Stimulated activated CD4-positive, alpha-beta T cell treated with anti-CD3 and anti-CD28 coated beads, Interleukin-12 subunit alpha, Interleukin-12 subunit beta, amount 100 ng/mL, for 4 hours (primary cell): ENCODE measurements around the gene RNF186.
A peak's percentile ranks its signal among the peaks of the same experiment; 100 is the strongest.
"Not testable (repeated sequence)": the region's sequence is repeated elsewhere in the genome, so short reads cannot be mapped to it uniquely, and the experiment has no call there.

ENCODE experiments used
- DNase-seq: peaks from one replicate; pipeline ENCODE4 v3.0.0-alpha.2; 2020

RNF186 gene

GRCh38 chr1:19792237-19793002, 22.7 kb downstream of the RNF186 start:
- DNase-seq, result no peak

GRCh38 chr1:19790061-19790975, 24.8 kb downstream of the RNF186 start:
- DNase-seq, result not testable (repeated sequence)

GRCh38 chr1:19786988-19787423, 28.1 kb downstream of the RNF186 start:
- DNase-seq, result no peak

- no peak for DNase-seq
Measured at GRCh38 chr1:19785660-19786059, 29.4 kb downstream of the RNF186 start.

- DNase-seq, result no peak
Measured at GRCh38 chr1:19780267-19780877, 34.7 kb downstream of the RNF186 start.

- no peak for DNase-seq
Measured at GRCh38 chr1:19776933-19777332, 38.1 kb downstream of the RNF186 start.

GRCh38 chr1:19776287-19776686, 38.8 kb downstream of the RNF186 start:
- DNase-seq, result no peak

- DNase-seq, result no peak
Measured at GRCh38 chr1:19775831-19776230, 39.3 kb downstream of the RNF186 start.

- DNase-seq, result no peak
Measured at GRCh38 chr1:19775317-19775716, 39.8 kb downstream of the RNF186 start.

GRCh38 chr1:19774180-19774785, 40.8 kb downstream of the RNF186 start:
- no peak for DNase-seq

- DNase-seq, result no peak
Measured at GRCh38 chr1:19773485-19773884, 41.6 kb downstream of the RNF186 start.

GRCh38 chr1:19772053-19772452, 43.0 kb downstream of the RNF186 start:
- DNase-seq, result no peak

GRCh38 chr1:19771350-19771749, 43.7 kb downstream of the RNF186 start:
- no peak for DNase-seq

GRCh38 chr1:19770436-19771190, 44.5 kb downstream of the RNF186 start:
- DNase-seq, result no peak

GRCh38 chr1:19769211-19769932, 45.7 kb downstream of the RNF186 start:
- no peak for DNase-seq

- DNase-seq, result no peak
Measured at GRCh38 chr1:19768353-19769210, 46.5 kb downstream of the RNF186 start.

- DNase-seq, result peak; percentile 5
Measured at GRCh38 chr1:19765623-19766022, 49.5 kb downstream of the RNF186 start.

- DNase-seq, result no peak
Measured at GRCh38 chr1:19764848-19765247, 50.2 kb downstream of the RNF186 start.
